HEK293 (cell line): ENCODE results near the gene ZNF664.

Source experiments
- CTCF ChIA-PET: fragments of 350-600 bp; formaldehyde crosslinking; extraction: SDS; loops from one replicate; lab custom pipeline; 2021; ENCODE audit warnings: antibody characterized with exemption; lab: Yijun Ruan, JAX
- POLR2A ChIA-PET: fragments of 300-600 bp; formaldehyde crosslinking; extraction: SDS; loops from one replicate; lab custom pipeline; 2020; ENCODE audit warnings: antibody characterized with exemption, inconsistent platforms; lab: Yijun Ruan, JAX
- H3K27ac ChIP-seq: fragments of 200-500 bp; sonication (Bioruptor generic); 2 replicates; pipeline ENCODE4 v1.5.1; 2014; ENCODE audit warnings: low read depth, low read length, control low read depth, inconsistent platforms; ENCODE audit errors: extremely low read depth
- H3K36me3 ChIP-seq, 2 experiments: fragments of 200-500 bp in 1 of 2; sonication (Bioruptor generic) in 1 of 2; 1 replicate in 1 of 2; 2 replicates in 1 of 2; pipeline ENCODE4 v1.5.1; 2014 to 2017; ENCODE audit warnings: inconsistent platforms in 2 of 2, low read length in 2 of 2; ENCODE audit not compliant: control insufficient read depth in 2 of 2, insufficient read depth in 1 of 2
- H3K4me1 ChIP-seq: fragments of 200-500 bp; sonication (Bioruptor generic); 2 replicates; pipeline ENCODE4 v1.5.1; 2014; ENCODE audit warnings: mild to moderate bottlenecking, low read length, inconsistent platforms; ENCODE audit not compliant: control insufficient read depth, insufficient read depth
- H3K4me3 ChIP-seq: 2 replicates; pipeline ENCODE4 v1.5.1; 2011; ENCODE audit warnings: low read depth, mild to moderate bottlenecking, control low read depth, low read length, moderate library complexity
- H3K9me3 ChIP-seq: fragments of 200-500 bp; sonication (Bioruptor generic); 2 replicates; pipeline ENCODE4 v1.5.1; 2014; ENCODE audit warnings: low read depth, low read length, inconsistent platforms; ENCODE audit not compliant: control insufficient read depth, insufficient read depth
- HOXA7 ChIP-seq: sonication (generic); formaldehyde crosslinking; IDR thresholded peaks from 2 replicates; pipeline ENCODE4 v1.8.1; 2022; ENCODE audit warnings: missing genetic modification reagents, borderline replicate concordance
- HOXD13 ChIP-seq: sonication (generic); formaldehyde crosslinking; IDR thresholded peaks from 2 replicates; pipeline ENCODE4 v1.8.0; 2022; ENCODE audit warnings: missing genetic modification reagents, borderline replicate concordance
- KLF7 ChIP-seq: fragments of 450-650 bp; formaldehyde crosslinking; IDR thresholded peaks from 2 replicates; pipeline ENCODE4 v1.5.1; 2016; ENCODE audit warnings: missing biosample characterization, missing genetic modification characterization, borderline replicate concordance
- KLF9 ChIP-seq: fragments of 450-650 bp; formaldehyde crosslinking; IDR thresholded peaks from 2 replicates; pipeline ENCODE4 v1.5.1; 2016; ENCODE audit warnings: missing biosample characterization, missing genetic modification characterization, low read depth
- MZF1 ChIP-seq: fragments of 450-650 bp; formaldehyde crosslinking; IDR thresholded peaks from 2 replicates; pipeline ENCODE4 v1.5.1; 2017; ENCODE audit warnings: missing biosample characterization, missing genetic modification characterization, borderline replicate concordance
- ZNF133 ChIP-seq: fragments of 450-650 bp; formaldehyde crosslinking; IDR thresholded peaks from 2 replicates; pipeline ENCODE4 v1.5.1; 2016; ENCODE audit warnings: missing biosample characterization, missing genetic modification characterization
- ZNF138 ChIP-seq: fragments of 450-650 bp; formaldehyde crosslinking; IDR thresholded peaks from 2 replicates; pipeline ENCODE4 v1.5.1; 2016; ENCODE audit warnings: missing biosample characterization, missing genetic modification characterization, borderline replicate concordance
- ZNF174 ChIP-seq: fragments of 450-650 bp; formaldehyde crosslinking; IDR thresholded peaks from 2 replicates; pipeline ENCODE4 v1.5.0; 2017; ENCODE audit warnings: missing biosample characterization, mild to moderate bottlenecking, missing genetic modification characterization
- ZNF302 ChIP-seq: fragments of 450-650 bp; formaldehyde crosslinking; IDR thresholded peaks from 2 replicates; pipeline ENCODE4 v1.5.1; 2016; ENCODE audit warnings: missing biosample characterization, missing genetic modification characterization, low read depth
- ZNF324 ChIP-seq: fragments of 450-650 bp; formaldehyde crosslinking; IDR thresholded peaks from 2 replicates; pipeline ENCODE4 v1.5.1; 2016; ENCODE audit warnings: missing biosample characterization, missing genetic modification characterization
- ZNF391 ChIP-seq: fragments of 450-650 bp; formaldehyde crosslinking; IDR thresholded peaks from 2 replicates; pipeline ENCODE4 v1.5.1; 2016; ENCODE audit warnings: low read depth, missing biosample characterization, missing genetic modification characterization, borderline replicate concordance
- ZNF560 ChIP-seq: fragments of 450-650 bp; formaldehyde crosslinking; IDR thresholded peaks from 2 replicates; pipeline ENCODE4 v1.5.1; 2017; ENCODE audit warnings: missing biosample characterization, missing genetic modification characterization, borderline replicate concordance
- ZNF596 ChIP-seq: fragments of 450-650 bp; IDR thresholded peaks from 2 replicates; pipeline ENCODE4 v1.5.0; 2018; ENCODE audit warnings: missing biosample characterization, mild to moderate bottlenecking, missing genetic modification characterization, moderate library complexity
- ZNF623 ChIP-seq: fragments of 450-650 bp; formaldehyde crosslinking; IDR thresholded peaks from 2 replicates; pipeline ENCODE4 v1.5.1; 2016; ENCODE audit warnings: missing biosample characterization, missing genetic modification characterization
- ZNF791 ChIP-seq: fragments of 450-650 bp; formaldehyde crosslinking; IDR thresholded peaks from 2 replicates; pipeline ENCODE4 v1.5.1; 2016; ENCODE audit warnings: missing biosample characterization, missing genetic modification characterization
- ZNF837 ChIP-seq: fragments of 450-650 bp; formaldehyde crosslinking; IDR thresholded peaks from 2 replicates; pipeline ENCODE4 v1.5.1; 2016; ENCODE audit warnings: missing biosample characterization, missing genetic modification characterization
- TF ChIP-seq, protein P1 (sequence below): fragments of 450-650 bp; formaldehyde crosslinking; IDR thresholded peaks from 2 replicates; pipeline ENCODE4 v1.5.1; 2016; ENCODE audit warnings: missing biosample characterization, missing genetic modification characterization, borderline replicate concordance
- TF ChIP-seq, protein P2 (sequence below): fragments of 450-650 bp; formaldehyde crosslinking; IDR thresholded peaks from 2 replicates; pipeline ENCODE4 v1.5.1; 2016; ENCODE audit warnings: missing biosample characterization, missing genetic modification characterization
- TF ChIP-seq, protein P3 (sequence below): fragments of 450-650 bp; formaldehyde crosslinking; IDR thresholded peaks from 2 replicates; pipeline ENCODE4 v1.5.1; 2016; ENCODE audit warnings: missing biosample characterization, missing genetic modification characterization
- TF ChIP-seq, protein P4 (sequence below): fragments of 450-650 bp; formaldehyde crosslinking; IDR thresholded peaks from 2 replicates; pipeline ENCODE4 v1.5.1; 2016; ENCODE audit warnings: missing biosample characterization, missing genetic modification characterization
- TF ChIP-seq, protein P5 (sequence below): fragments of 450-650 bp; formaldehyde crosslinking; IDR thresholded peaks from 2 replicates; pipeline ENCODE4 v1.5.1; 2016; ENCODE audit warnings: missing biosample characterization, missing genetic modification characterization
- TF ChIP-seq, protein P6 (sequence below): fragments of 450-650 bp; formaldehyde crosslinking; IDR thresholded peaks from 2 replicates; pipeline ENCODE4 v1.5.1; 2017; ENCODE audit warnings: missing biosample characterization, missing genetic modification characterization

The ZNF664 gene

DNA sequence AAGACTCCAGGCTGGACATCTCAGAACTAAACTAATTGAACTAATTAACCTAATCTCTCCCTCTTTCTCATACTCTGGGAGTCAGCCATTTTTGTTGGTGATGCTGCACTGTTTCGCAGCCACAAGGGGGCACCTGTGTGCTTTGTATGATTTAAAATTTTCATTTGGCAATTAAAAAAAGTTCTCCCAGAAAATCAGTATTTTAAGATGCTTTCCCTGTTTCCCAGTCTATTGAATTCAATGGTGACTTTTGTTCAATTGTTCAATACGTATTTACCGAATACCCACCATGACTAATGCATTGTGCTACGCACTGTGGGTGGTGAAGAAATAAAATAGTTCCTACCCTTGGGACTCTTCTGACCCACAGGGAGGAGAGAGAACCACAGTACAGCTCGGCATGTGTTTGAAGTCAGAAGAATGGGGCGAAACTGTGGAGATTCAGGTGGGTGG is 63.7 kb downstream of the ZNF664 start (continued):
- TF ChIP-seq HOXA7 (CRISPR knock-in tag) = no peak
- TF ChIP-seq HOXD13 = no peak
- TF ChIP-seq, protein P1, sequence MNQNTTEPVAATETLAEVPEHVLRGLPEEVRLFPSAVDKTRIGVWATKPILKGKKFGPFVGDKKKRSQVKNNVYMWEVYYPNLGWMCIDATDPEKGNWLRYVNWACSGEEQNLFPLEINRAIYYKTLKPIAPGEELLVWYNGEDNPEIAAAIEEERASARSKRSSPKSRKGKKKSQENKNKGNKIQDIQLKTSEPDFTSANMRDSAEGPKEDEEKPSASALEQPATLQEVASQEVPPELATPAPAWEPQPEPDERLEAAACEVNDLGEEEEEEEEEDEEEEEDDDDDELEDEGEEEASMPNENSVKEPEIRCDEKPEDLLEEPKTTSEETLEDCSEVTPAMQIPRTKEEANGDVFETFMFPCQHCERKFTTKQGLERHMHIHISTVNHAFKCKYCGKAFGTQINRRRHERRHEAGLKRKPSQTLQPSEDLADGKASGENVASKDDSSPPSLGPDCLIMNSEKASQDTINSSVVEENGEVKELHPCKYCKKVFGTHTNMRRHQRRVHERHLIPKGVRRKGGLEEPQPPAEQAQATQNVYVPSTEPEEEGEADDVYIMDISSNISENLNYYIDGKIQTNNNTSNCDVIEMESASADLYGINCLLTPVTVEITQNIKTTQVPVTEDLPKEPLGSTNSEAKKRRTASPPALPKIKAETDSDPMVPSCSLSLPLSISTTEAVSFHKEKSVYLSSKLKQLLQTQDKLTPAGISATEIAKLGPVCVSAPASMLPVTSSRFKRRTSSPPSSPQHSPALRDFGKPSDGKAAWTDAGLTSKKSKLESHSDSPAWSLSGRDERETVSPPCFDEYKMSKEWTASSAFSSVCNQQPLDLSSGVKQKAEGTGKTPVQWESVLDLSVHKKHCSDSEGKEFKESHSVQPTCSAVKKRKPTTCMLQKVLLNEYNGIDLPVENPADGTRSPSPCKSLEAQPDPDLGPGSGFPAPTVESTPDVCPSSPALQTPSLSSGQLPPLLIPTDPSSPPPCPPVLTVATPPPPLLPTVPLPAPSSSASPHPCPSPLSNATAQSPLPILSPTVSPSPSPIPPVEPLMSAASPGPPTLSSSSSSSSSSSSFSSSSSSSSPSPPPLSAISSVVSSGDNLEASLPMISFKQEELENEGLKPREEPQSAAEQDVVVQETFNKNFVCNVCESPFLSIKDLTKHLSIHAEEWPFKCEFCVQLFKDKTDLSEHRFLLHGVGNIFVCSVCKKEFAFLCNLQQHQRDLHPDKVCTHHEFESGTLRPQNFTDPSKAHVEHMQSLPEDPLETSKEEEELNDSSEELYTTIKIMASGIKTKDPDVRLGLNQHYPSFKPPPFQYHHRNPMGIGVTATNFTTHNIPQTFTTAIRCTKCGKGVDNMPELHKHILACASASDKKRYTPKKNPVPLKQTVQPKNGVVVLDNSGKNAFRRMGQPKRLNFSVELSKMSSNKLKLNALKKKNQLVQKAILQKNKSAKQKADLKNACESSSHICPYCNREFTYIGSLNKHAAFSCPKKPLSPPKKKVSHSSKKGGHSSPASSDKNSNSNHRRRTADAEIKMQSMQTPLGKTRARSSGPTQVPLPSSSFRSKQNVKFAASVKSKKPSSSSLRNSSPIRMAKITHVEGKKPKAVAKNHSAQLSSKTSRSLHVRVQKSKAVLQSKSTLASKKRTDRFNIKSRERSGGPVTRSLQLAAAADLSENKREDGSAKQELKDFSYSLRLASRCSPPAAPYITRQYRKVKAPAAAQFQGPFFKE = no peak
- TF ChIP-seq, protein P2, sequence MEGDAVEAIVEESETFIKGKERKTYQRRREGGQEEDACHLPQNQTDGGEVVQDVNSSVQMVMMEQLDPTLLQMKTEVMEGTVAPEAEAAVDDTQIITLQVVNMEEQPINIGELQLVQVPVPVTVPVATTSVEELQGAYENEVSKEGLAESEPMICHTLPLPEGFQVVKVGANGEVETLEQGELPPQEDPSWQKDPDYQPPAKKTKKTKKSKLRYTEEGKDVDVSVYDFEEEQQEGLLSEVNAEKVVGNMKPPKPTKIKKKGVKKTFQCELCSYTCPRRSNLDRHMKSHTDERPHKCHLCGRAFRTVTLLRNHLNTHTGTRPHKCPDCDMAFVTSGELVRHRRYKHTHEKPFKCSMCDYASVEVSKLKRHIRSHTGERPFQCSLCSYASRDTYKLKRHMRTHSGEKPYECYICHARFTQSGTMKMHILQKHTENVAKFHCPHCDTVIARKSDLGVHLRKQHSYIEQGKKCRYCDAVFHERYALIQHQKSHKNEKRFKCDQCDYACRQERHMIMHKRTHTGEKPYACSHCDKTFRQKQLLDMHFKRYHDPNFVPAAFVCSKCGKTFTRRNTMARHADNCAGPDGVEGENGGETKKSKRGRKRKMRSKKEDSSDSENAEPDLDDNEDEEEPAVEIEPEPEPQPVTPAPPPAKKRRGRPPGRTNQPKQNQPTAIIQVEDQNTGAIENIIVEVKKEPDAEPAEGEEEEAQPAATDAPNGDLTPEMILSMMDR (tag by site-specific recombination) = peak; percentile 62; the same call in 1 of the 2 replicates
- no peak for TF ChIP-seq ZNF596
- TF ChIP-seq MZF1 (tag by site-specific recombination) = no peak
- TF ChIP-seq ZNF174 (tag by site-specific recombination) = no peak
- no peak for TF ChIP-seq ZNF791 (tag by site-specific recombination)
- TF ChIP-seq ZNF302 = no peak
- TF ChIP-seq ZNF133 = no peak
- TF ChIP-seq ZNF391 (tag by site-specific recombination) = no peak
- no peak for TF ChIP-seq ZNF138 (tag by site-specific recombination)
- no peak for TF ChIP-seq ZNF324 (tag by site-specific recombination)
- TF ChIP-seq, protein P3, sequence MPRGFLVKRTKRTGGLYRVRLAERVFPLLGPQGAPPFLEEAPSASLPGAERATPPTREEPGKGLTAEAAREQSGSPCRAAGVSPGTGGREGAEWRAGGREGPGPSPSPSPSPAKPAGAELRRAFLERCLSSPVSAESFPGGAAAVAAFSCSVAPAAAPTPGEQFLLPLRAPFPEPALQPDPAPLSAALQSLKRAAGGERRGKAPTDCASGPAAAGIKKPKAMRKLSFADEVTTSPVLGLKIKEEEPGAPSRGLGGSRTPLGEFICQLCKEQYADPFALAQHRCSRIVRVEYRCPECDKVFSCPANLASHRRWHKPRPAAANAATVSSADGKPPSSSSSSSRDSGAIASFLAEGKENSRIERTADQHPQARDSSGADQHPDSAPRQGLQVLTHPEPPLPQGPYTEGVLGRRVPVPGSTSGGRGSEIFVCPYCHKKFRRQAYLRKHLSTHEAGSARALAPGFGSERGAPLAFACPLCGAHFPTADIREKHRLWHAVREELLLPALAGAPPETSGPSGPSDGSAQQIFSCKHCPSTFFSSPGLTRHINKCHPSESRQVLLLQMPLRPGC (tag by site-specific recombination) = no peak
- no peak for TF ChIP-seq ZNF623 (tag by site-specific recombination)
- TF ChIP-seq, all 188 proteins: peak for 7

DNA sequence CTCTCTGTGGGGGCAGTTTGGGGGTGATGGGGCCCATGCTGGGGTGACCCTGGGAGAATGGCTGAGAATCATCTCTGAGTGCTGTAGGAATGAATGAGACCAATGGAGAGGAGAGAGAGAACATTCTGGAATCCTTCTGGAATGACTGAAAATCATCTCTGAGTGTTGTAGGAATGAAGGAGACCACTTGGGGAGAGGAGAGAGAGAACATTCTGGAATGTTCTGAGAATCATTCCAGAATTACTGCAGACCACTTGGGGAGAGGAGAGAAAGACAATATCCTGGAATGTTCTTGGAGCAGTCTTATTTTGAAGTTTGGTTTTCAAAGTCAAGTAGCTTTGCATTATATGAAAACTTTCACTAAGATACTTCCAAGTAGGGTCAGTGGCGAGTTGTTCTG is 64.3 kb downstream of the ZNF664 start:
- ChIA-PET POLR2A (no interaction called here), CTCF (interaction anchor here (0.6 to 5.6 kb wide), 16 partner anchors 12 to 889 kb away, joined by 3 to 52 read pairs (median 4); no protein-coding TSS in a partner anchor)
- TF ChIP-seq KLF7 (tag by site-specific recombination) (no peak), KLF9 (tag by site-specific recombination) (no peak), ZNF837 (tag by site-specific recombination) (no peak), ZNF560 (no peak)
- TF ChIP-seq, protein P4, sequence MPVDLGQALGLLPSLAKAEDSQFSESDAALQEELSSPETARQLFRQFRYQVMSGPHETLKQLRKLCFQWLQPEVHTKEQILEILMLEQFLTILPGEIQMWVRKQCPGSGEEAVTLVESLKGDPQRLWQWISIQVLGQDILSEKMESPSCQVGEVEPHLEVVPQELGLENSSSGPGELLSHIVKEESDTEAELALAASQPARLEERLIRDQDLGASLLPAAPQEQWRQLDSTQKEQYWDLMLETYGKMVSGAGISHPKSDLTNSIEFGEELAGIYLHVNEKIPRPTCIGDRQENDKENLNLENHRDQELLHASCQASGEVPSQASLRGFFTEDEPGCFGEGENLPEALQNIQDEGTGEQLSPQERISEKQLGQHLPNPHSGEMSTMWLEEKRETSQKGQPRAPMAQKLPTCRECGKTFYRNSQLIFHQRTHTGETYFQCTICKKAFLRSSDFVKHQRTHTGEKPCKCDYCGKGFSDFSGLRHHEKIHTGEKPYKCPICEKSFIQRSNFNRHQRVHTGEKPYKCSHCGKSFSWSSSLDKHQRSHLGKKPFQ (tag by site-specific recombination) = no peak
- TF ChIP-seq, protein P5, sequence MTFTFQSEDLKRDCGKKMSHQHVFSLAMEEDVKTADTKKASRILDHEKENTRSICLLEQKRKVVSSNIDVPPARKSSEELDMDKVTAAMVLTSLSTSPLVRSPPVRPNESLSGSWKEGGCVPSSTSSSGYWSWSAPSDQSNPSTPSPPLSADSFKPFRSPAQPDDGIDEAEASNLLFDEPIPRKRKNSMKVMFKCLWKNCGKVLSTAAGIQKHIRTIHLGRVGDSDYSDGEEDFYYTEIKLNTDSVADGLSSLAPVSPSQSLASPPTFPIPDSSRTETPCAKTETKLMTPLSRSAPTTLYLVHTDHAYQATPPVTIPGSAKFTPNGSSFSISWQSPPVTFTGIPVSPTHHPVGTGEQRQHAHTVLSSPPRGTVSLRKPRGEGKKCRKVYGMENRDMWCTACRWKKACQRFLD (tag by site-specific recombination) = no peak
- TF ChIP-seq, protein P2 (tag by site-specific recombination) = no peak
- TF ChIP-seq, protein P6, sequence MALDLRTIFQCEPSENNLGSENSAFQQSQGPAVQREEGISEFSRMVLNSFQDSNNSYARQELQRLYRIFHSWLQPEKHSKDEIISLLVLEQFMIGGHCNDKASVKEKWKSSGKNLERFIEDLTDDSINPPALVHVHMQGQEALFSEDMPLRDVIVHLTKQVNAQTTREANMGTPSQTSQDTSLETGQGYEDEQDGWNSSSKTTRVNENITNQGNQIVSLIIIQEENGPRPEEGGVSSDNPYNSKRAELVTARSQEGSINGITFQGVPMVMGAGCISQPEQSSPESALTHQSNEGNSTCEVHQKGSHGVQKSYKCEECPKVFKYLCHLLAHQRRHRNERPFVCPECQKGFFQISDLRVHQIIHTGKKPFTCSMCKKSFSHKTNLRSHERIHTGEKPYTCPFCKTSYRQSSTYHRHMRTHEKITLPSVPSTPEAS (tag by site-specific recombination) = no peak

More for the DNA sequence above, 64.3 kb downstream of the ZNF664 start:
- H3K27ac ChIP-seq = no peak overlapping the region
- peaks cover 2% of the 10 kb centered on the region; the same call in 1 of the 2 replicates for H3K4me1 ChIP-seq
- no peaks in the 10 kb centered on the region for H3K36me3 ChIP-seq
- no peak overlapping the region for H3K4me3 ChIP-seq
- no peaks in the 10 kb centered on the region for H3K9me3 ChIP-seq
